LNCaP clone FGC (cell line): Measurements from ENCODE around the gene ACTR3C.
"Not testable (repeated sequence)": the region's sequence is repeated elsewhere in the genome, so short reads cannot be mapped to it uniquely, and the experiment has no call there.

ENCODE experiments used
- DNase-seq: peaks from one replicate; pipeline ENCODE4 v3.0.0-alpha.2; 2011; ENCODE audit warnings: low read depth
- H3K4me3 ChIP-seq: 2 replicates; pipeline ENCODE4 v1.5.1; 2011; ENCODE audit warnings: mild to moderate bottlenecking, low read depth, low read length, control low read depth
- TF ChIP-seq, protein P1 (sequence below): IDR thresholded peaks from 2 replicates; pipeline ENCODE4 v1.5.1; 2012; ENCODE audit warnings: mild to moderate bottlenecking; ENCODE audit not compliant: control insufficient read depth, insufficient read depth; ENCODE audit errors: extremely low read depth

The ACTR3C gene

GRCh38 chr7:150302908-150303310, 20.4 kb downstream of the ACTR3C start:
- not testable (repeated sequence) for DNase-seq, H3K4me3 ChIP-seq

- DNase-seq, H3K4me3 ChIP-seq: not testable (repeated sequence)
Measured at GRCh38 chr7:150297978-150298377, 25.4 kb downstream of the ACTR3C start.

DNA sequence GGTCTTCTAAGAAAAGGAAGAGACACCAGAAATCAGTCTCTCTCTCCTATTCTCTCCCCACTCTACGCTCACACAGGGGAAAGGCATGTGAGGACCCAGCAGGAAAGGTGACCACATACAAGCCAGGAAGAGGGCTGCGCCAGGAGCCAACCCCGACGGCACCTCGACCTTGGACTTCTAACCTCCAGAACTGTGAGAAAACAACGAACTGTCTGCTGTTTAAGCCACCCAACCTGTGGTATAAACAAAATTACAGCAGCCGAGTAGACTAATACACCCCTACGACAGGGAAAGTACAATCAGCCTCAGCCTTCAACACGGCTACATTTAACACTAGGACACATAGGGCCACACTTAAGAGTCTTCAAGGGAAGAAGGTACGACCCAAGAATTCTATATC, 26.5 kb downstream of the ACTR3C start:
- not testable (repeated sequence) for H3K4me3 ChIP-seq

GRCh38 chr7:150295614-150296013, 27.7 kb downstream of the ACTR3C start:
- H3K4me3 ChIP-seq, DNase-seq: not testable (repeated sequence)

More for the DNA sequence above, 26.5 kb downstream of the ACTR3C start:
- DNase-seq = not testable (repeated sequence)

GRCh38 chr7:150295027-150295426, 28.3 kb downstream of the ACTR3C start:
- not testable (repeated sequence) for H3K4me3 ChIP-seq
- peak; percentile 55 for DNase-seq

- H3K4me3 ChIP-seq, DNase-seq: not testable (repeated sequence)
Measured at GRCh38 chr7:150290317-150290716, 33.0 kb downstream of the ACTR3C start.

DNA sequence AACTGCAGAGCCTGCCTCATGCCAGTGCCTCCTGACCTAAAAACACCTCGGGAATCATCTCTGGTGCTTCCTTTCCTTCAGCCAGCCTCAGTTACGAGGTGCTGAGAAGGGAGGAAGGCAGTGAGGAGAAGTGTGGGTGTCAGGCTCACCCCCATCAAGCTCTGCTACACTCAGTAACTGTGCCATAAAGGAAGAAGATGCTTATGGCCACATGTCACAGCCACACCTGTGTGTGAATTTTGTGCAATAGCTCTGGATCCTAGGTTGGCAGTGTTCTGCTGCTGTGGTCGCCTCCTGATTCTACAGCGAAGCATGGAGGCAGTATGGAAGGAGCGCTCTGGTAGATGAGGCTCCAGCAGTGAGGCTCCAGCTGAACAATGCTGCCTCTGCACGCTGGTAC, 34.5 kb downstream of the ACTR3C start:
- H3K4me3 ChIP-seq, DNase-seq: not testable (repeated sequence)

- not testable (repeated sequence) for DNase-seq
Measured at GRCh38 chr7:150287815-150288214, 35.5 kb downstream of the ACTR3C start.

DNA sequence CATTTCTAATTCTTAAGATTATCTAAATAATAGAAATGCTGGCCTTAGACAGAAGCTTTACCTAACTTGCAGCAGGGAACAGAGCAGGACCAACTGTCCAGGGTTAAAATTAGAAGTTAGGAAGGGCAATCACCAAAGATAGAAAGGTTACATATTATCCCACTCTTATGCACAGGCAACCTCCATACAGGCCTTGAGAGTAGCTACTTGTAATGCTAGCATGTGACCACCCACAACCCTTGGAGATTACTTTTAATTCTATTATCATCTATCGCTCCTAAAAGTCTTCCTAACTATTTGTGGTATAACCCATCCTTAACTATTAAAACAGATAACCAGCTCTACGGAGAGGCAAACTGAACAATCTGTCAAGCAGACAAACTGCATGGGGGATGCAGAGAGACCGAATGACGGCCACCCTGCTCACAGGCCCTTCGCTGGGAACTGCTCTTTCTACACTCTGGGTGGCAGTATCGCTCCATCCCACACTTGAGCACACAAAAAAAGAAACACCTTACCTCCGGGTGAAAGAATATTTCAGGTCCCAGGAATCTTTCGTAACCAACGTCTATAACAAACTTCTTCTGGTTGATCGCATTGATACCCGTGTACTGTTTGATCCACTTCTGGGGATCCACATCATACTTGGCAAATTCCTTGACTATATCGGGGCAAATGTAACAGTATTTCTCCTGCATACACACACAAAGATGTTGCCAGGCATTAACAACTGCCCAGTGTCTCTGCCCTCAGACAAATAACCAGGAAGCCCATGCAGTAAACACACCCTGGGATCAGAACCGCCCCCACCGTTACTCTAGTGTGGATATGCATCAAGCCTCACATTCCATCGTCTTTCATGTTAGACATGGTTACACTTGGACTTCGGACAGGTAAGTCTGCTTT, 37.2 kb downstream of the ACTR3C start:
- not testable (repeated sequence) for H3K4me3 ChIP-seq, DNase-seq
- TF ChIP-seq, protein P1, sequence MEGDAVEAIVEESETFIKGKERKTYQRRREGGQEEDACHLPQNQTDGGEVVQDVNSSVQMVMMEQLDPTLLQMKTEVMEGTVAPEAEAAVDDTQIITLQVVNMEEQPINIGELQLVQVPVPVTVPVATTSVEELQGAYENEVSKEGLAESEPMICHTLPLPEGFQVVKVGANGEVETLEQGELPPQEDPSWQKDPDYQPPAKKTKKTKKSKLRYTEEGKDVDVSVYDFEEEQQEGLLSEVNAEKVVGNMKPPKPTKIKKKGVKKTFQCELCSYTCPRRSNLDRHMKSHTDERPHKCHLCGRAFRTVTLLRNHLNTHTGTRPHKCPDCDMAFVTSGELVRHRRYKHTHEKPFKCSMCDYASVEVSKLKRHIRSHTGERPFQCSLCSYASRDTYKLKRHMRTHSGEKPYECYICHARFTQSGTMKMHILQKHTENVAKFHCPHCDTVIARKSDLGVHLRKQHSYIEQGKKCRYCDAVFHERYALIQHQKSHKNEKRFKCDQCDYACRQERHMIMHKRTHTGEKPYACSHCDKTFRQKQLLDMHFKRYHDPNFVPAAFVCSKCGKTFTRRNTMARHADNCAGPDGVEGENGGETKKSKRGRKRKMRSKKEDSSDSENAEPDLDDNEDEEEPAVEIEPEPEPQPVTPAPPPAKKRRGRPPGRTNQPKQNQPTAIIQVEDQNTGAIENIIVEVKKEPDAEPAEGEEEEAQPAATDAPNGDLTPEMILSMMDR = peak; percentile 53; the same call in 1 of the 2 replicates

More at GRCh38 chr7:150287815-150288214, 35.5 kb downstream of the ACTR3C start:
- H3K4me3 ChIP-seq = not testable (repeated sequence)

GRCh38 chr7:150283608-150284007, 39.7 kb downstream of the ACTR3C start:
- not testable (repeated sequence) for DNase-seq, H3K4me3 ChIP-seq

- DNase-seq, H3K4me3 ChIP-seq: not testable (repeated sequence)
Measured at GRCh38 chr7:150283111-150283510, 40.2 kb downstream of the ACTR3C start.

- H3K4me3 ChIP-seq, DNase-seq: not testable (repeated sequence)
Measured at GRCh38 chr7:150281681-150282403, 41.5 kb downstream of the ACTR3C start.

DNA sequence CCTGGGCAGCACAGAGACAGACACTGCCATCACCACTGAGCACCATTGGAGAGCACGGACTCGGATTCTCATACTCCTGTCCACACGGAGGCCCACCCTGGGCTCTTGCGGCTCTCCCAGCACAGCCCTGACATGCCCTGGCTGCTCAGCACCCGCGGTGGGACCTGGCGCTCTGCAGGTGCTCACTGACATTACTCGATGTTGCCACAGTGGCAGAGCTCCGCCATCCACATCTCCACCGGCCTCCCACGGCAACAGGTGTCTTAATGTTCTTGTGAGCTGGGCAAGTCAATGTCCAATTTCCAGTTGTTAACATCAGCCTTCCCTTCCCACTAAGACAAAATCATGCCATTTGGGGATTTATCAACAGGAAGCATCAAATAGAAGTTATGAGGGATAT, 45.0 kb downstream of the ACTR3C start:
- not testable (repeated sequence) for H3K4me3 ChIP-seq

More for the DNA sequence above, 45.0 kb downstream of the ACTR3C start:
- not testable (repeated sequence) for DNase-seq
